GM19025 (cell line): ENCODE data around the gene OGDHL.

Source experiments
- ATAC-seq: cut with Tn5 transposase; IDR thresholded peaks from one replicate; pipeline ENCODE4 v1.9.1; 2021; ENCODE audit warnings: mild to moderate bottlenecking, low read depth, moderate library complexity; ENCODE audit not compliant: unreplicated experiment

Gene OGDHL

GRCh38 chr10:49698679-49699078, 63.4 kb downstream of the OGDHL start:
- ATAC-seq = no peak

- ATAC-seq = no peak
These were observed 65.8 kb downstream of the OGDHL start for GRCh38 chr10:49696311-49696710.

- no peak for ATAC-seq
These were observed 67.7 kb downstream of the OGDHL start for GRCh38 chr10:49694466-49694865.

DNA sequence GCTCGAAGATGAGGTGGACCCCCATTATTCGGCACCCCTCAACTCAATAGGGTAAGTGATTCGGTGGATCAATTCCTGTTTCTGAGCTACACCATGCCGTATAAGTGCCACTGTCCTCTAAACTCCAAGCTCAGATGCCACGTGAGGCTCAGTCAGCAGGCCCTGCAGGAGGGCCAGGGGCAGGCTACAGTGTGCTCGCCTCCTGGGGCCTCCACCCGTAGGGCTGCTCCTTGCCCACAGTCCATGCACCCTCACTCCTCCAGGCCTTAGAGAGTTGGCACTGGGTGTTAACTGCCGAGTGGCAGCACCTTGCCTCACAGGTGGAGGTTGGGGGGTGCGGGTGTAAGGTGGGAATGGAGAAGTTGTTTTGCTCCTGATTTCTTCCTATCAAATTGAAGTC, 70.5 kb downstream of the OGDHL start:
- ATAC-seq = no peak

DNA sequence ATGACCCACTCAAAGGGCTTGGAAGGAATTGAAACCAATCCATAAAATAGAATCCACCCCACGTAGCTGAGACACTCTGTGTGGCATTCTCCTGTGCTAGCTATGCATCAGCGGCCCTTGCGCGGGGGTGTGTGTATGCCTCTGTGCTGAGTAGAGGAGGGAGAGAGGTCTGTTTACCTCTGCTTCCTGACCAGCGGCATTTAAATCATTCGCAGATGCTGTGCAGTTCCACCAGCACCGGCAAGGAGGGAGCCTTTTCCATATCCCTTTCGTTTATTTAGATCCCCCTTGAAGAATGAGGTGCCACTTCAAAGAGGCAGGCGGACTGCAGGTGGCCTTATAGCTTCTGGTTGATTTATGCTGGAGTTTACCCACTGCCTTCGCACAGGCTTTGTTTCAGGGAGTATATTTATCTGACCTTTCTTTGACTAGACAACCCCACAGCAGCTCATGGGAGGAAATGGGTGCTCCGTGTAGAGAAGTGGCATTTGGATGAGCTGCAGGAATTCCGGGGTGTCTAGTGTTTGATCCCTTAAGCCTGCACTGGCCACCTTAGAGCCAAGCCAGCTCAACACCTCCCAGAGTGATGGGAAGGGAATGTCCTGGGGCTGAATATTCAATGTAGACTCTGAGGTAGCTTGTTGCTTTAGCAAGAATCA, 71.3 kb downstream of the OGDHL start:
- ATAC-seq = no peak

DNA sequence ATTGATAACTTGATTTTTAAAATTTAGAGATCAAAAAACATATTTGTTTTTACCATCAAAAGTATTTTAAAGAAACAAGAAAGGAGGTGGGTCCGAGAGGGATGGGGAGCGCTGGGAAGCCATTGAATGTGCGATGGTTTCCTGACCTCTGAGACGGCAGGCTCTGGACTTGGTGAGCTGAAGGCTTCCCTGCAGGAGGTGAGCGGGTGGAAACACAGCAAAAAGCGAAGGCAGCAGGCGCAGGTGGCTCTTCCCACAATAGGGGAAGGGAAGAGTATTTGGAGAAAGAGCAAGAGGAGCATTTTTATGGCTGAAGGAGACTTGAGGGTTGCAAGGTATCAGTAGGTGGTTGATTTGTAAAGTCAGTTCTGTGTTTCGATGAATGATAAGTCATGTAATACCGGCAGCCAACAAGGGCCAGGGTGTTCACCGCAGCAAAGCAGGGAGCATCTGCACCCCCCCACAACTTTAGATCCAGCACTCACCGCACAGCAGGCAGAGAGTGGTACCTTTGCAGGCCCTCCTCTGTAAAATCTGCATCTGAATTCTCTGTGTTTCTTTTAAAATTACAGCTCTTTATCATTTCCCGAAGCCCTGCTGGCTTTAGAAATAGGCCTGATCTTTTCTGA, 72.1 kb downstream of the OGDHL start:
- no peak for ATAC-seq

DNA sequence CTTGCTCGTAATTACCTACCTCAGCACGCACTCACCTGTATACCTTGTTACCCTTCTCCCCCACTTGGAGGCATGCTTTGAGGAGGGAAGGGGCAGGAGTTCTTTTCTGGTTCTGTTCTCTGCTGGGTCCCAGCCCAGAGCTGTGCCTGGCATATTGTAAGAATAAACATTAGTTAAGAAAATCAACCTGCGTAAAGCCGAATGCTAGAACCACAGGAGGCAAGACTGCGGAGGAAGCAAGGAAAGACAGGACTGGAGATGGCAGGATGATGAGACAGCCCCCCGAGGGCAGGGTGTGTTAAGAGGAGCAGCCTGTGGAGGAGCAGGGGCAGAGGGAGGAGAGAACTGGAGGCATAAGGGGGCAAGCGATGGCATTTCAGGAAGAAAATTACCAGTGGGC, 73.2 kb downstream of the OGDHL start:
- no peak for ATAC-seq

DNA sequence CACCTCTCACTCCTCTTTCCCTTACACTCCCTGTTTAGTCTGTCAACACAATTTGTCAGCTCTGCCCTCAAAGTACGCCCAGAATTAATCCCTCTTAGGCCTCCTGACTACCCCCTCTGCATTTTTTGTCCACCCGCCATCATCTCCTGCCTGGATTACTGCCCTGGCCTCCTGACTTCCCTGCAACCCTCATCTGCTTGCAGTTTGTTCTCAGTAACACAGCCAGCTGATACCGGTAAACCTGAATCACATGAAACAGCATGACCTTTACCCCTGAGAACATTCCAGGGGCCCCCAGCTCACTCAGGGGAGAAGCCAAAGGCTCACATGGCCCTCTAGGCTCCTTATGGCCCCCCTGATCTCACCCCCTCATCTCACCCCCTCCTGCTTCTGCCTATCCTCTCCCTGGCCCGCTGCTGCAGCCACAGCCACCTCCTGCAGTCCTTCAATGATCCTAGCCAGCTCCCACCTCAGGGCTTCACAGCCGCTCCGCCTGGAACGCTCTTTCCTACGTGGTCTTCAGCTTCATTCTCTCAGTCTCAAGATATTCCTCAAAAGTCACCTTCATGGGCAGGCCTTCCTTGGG, 73.8 kb downstream of the OGDHL start:
- ATAC-seq = no peak

DNA sequence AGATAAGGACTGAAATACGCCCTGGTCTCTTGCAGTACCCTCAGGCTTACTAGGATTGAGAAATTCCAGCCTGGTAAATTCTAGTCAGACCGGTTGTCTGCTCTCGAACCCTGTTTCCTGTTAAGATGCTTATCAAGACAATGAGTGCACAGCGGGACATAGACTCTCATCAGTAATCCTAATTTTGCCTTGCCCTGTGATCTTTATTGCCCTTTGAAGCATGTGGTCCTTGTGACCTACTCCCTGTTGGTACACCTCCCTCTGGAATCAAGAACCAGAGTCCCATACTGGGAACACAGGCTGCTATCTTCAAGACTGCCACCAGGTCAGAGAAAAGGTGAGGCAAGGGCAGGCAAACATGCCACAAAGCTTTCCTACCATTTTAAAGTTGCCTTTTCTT, 75.5 kb downstream of the OGDHL start:
- no peak for ATAC-seq
